Fibroblast of pulmonary artery (primary cell): Measurements from ENCODE around the gene FOXD3.
"Not testable (repeated sequence)": the region's sequence is repeated elsewhere in the genome, so short reads cannot be mapped to it uniquely, and the experiment has no call there.

ENCODE experiments used
- DNase-seq: peaks from one replicate; pipeline ENCODE4 v3.0.0-alpha.2; 2010; ENCODE audit warnings: low read depth
- H3K4me3 ChIP-seq: replicated peaks from 2 replicates; pipeline ENCODE4 v1.5.1; 2011; ENCODE audit warnings: low read depth, mild to moderate bottlenecking, control low read depth, low read length, moderate library complexity
- CTCF ChIP-seq: IDR thresholded peaks from 2 replicates; pipeline ENCODE4 v1.5.1; 2011; ENCODE audit warnings: mild to moderate bottlenecking, control low read depth, low read length, inconsistent platforms; ENCODE audit errors: missing control alignments

The FOXD3 gene

GRCh38 chr1:63342402-63342801 lies 20.0 kb downstream of the FOXD3 start:
- DNase-seq: no peak
- no peak for TF ChIP-seq CTCF

GRCh38 chr1:63343922-63344321 lies 21.6 kb downstream of the FOXD3 start:
- TF ChIP-seq CTCF: no peak
- no peak overlapping the region for H3K4me3 ChIP-seq
- no peak for DNase-seq

More at GRCh38 chr1:63342402-63342801, 20.0 kb downstream of the FOXD3 start:
- no peak overlapping the region for H3K4me3 ChIP-seq

GRCh38 chr1:63350320-63350719 lies 28.0 kb downstream of the FOXD3 start:
- TF ChIP-seq CTCF: no peak
- no peak for DNase-seq
- H3K4me3 ChIP-seq: no peak overlapping the region

- TF ChIP-seq CTCF: no peak
- H3K4me3 ChIP-seq: no peak overlapping the region
Observed at GRCh38 chr1:63352736-63353135, 30.4 kb downstream of the FOXD3 start.

GRCh38 chr1:63356234-63356633 lies 33.9 kb downstream of the FOXD3 start:
- DNase-seq, H3K4me3 ChIP-seq: not testable (repeated sequence)

More at GRCh38 chr1:63352736-63353135, 30.4 kb downstream of the FOXD3 start:
- DNase-seq: no peak

- no peak for DNase-seq
- no peak for TF ChIP-seq CTCF
Observed at GRCh38 chr1:63359561-63359960, 37.2 kb downstream of the FOXD3 start.

GRCh38 chr1:63362073-63362472 lies 39.7 kb downstream of the FOXD3 start:
- TF ChIP-seq CTCF: no peak
- H3K4me3 ChIP-seq: no peak overlapping the region
- DNase-seq: no peak

More at GRCh38 chr1:63359561-63359960, 37.2 kb downstream of the FOXD3 start:
- H3K4me3 ChIP-seq: no peak overlapping the region
